ENCODE data around the gene PTPRQ.
A peak's percentile ranks its signal among the peaks of the same experiment; 100 is the strongest.

The PTPRQ gene

GRCh38 chr12:80711866-80712265 is 267.8 kb downstream of the PTPRQ start:
- H3K4me3 ChIP-seq (ENCODE audit: low read length), result no peak overlapping the region
- no peak for DNase-seq (ENCODE audit: low read depth)
- TF ChIP-seq CTCF (conservative IDR thresholded peaks at IDR 0.05; ENCODE audit: low read depth, low read length), result no peak

GRCh38 chr12:80712866-80713265 is 268.8 kb downstream of the PTPRQ start:
- TF ChIP-seq CTCF (conservative IDR thresholded peaks at IDR 0.05; ENCODE audit: low read depth, low read length), result no peak
- no peak for DNase-seq (ENCODE audit: low read depth)
- H3K4me3 ChIP-seq (ENCODE audit: low read length), result no peak overlapping the region

GRCh38 chr12:80713419-80713818 is 269.4 kb downstream of the PTPRQ start:
- DNase-seq (ENCODE audit: low read depth), result no peak
- no peak for TF ChIP-seq CTCF (conservative IDR thresholded peaks at IDR 0.05; ENCODE audit: low read depth, low read length)
- no peak overlapping the region for H3K4me3 ChIP-seq (ENCODE audit: low read length)

- DNase-seq (ENCODE audit: low read depth), result no peak
- H3K4me3 ChIP-seq (ENCODE audit: low read length), result peak overlapping the region; percentile 36
- no peak for TF ChIP-seq CTCF (conservative IDR thresholded peaks at IDR 0.05; ENCODE audit: low read depth, low read length)
Observed at GRCh38 chr12:80714055-80714454, 270.0 kb downstream of the PTPRQ start.

- no peak for TF ChIP-seq CTCF (conservative IDR thresholded peaks at IDR 0.05; ENCODE audit: low read depth, low read length)
- no peak for DNase-seq (ENCODE audit: low read depth)
- H3K4me3 ChIP-seq (ENCODE audit: low read length), result no peak overlapping the region
Observed at GRCh38 chr12:80714846-80715245, 270.8 kb downstream of the PTPRQ start.

- H3K4me3 ChIP-seq (ENCODE audit: low read length), result no peak overlapping the region
- DNase-seq (ENCODE audit: low read depth), result no peak
- no peak for TF ChIP-seq CTCF (conservative IDR thresholded peaks at IDR 0.05; ENCODE audit: low read depth, low read length)
Observed at GRCh38 chr12:80715713-80716249, 271.7 kb downstream of the PTPRQ start.

- no peak for TF ChIP-seq CTCF (conservative IDR thresholded peaks at IDR 0.05; ENCODE audit: low read depth, low read length)
- no peak for DNase-seq (ENCODE audit: low read depth)
- H3K4me3 ChIP-seq (ENCODE audit: low read length), result no peak within 1 kb of the TSS
Observed at GRCh38 chr12:80716696-80717469, 272.8 kb downstream of the PTPRQ start, which contains the start of gene MYF5. TSS of gene MYF5 (plus strand) at chr12:80716912. CDS start at chr12:80717064, 152 bp downstream.

Data from retinal pigment epithelial cell (primary cell).